ENCODE measurements around the gene DOCK9.
A peak's percentile ranks its signal among the peaks of the same experiment; 100 is the strongest.

GRCh38 chr13:98842858-98843481 is 134.9 kb downstream of the DOCK9 start:
- TF ChIP-seq, protein P1, sequence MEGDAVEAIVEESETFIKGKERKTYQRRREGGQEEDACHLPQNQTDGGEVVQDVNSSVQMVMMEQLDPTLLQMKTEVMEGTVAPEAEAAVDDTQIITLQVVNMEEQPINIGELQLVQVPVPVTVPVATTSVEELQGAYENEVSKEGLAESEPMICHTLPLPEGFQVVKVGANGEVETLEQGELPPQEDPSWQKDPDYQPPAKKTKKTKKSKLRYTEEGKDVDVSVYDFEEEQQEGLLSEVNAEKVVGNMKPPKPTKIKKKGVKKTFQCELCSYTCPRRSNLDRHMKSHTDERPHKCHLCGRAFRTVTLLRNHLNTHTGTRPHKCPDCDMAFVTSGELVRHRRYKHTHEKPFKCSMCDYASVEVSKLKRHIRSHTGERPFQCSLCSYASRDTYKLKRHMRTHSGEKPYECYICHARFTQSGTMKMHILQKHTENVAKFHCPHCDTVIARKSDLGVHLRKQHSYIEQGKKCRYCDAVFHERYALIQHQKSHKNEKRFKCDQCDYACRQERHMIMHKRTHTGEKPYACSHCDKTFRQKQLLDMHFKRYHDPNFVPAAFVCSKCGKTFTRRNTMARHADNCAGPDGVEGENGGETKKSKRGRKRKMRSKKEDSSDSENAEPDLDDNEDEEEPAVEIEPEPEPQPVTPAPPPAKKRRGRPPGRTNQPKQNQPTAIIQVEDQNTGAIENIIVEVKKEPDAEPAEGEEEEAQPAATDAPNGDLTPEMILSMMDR (IDR thresholded peaks at IDR 0.05) = peak; percentile 60 to 79 (median 76)
- TF ChIP-seq POLR2A (IDR thresholded peaks at IDR 0.05) = no peak

Data from uterus (tissue), 2 donors.